Measurements from ENCODE around the gene TMEM252. TPM values are rescaled to one million over a fixed set of nuclear protein-coding genes. Genes with fewer than 3 reads are reported as not detected.

TMEM252 gene
- total RNA-seq, 3 donors from 2014 or later (not counting 1 experiment from before 2014, with no cell fraction given) = not detected

- Histone ChIP-seq H3K27me3 (ENCODE audit: control insufficient read depth, insufficient read depth, low read length) (no peaks in the 10 kb centered on the region), H3K9me3 (ENCODE audit: control insufficient read depth, insufficient read depth, low read length) (no peaks in the 10 kb centered on the region), H3K4me3 (ENCODE audit: low read length) (no peak overlapping the region), H3K27ac (ENCODE audit: low read length) (no peak overlapping the region), H3K4me1 (ENCODE audit: control insufficient read depth, insufficient read depth, low read length) (no peaks in the 10 kb centered on the region), H3K36me3 (ENCODE audit: control insufficient read depth, insufficient read depth, low read length) (no peaks in the 10 kb centered on the region)
- Mint-ChIP-seq H3K36me3 (no peaks in the 10 kb centered on the region), H3K4me1 (peaks cover under 1 to 4% of the 10 kb centered on the region in 2 donors), H3K9me3 (no peaks in the 10 kb centered on the region), H3K27me3 (ENCODE audit: low read depth in 2 of 2) (peaks cover 3 to 29% of the 10 kb centered on the region in 2 donors), H3K4me3 (no peak overlapping the region), H3K27ac (no peak overlapping the region)
- no peak for DNase-seq
- TF ChIP-seq CTCF (IDR thresholded peaks at IDR 0.05) = no peak
- ATAC-seq = no peak
- intact Hi-C loops (cut with micrococcal nuclease) = no loop called here
Measured at GRCh38 chr9:68493541-68493940, 47.1 kb downstream of the TMEM252 start.

- Histone ChIP-seq H3K36me3 (ENCODE audit: control insufficient read depth, insufficient read depth, low read length) (no peaks in the 10 kb centered on the region), H3K27ac (ENCODE audit: low read length) (no peak overlapping the region), H3K9me3 (ENCODE audit: control insufficient read depth, insufficient read depth, low read length) (no peaks in the 10 kb centered on the region), H3K4me3 (ENCODE audit: low read length) (no peak overlapping the region), H3K4me1 (ENCODE audit: control insufficient read depth, insufficient read depth, low read length) (no peaks in the 10 kb centered on the region), H3K27me3 (ENCODE audit: control insufficient read depth, insufficient read depth, low read length) (no peaks in the 10 kb centered on the region)
- Mint-ChIP-seq H3K4me3 (no peak overlapping the region), H3K27me3 (ENCODE audit: low read depth in 2 of 2) (peaks cover 7 to 29% of the 10 kb centered on the region in 2 donors), H3K27ac (no peak overlapping the region), H3K9me3 (no peaks in the 10 kb centered on the region), H3K4me1 (no peaks in the 10 kb centered on the region), H3K36me3 (no peaks in the 10 kb centered on the region)
- TF ChIP-seq CTCF (IDR thresholded peaks at IDR 0.05) = no peak
- no peak for DNase-seq
- intact Hi-C loops (cut with micrococcal nuclease) = loop anchor here (1.0 kb wide), 1 partner anchor 11 kb away; no protein-coding TSS in a partner anchor
- 82% methylated on average over 6 of the region's 6 CpGs for WGBS (ENCODE audit: insufficient coverage)
- no peak for ATAC-seq
Measured at GRCh38 chr9:68492806-68493205, 47.9 kb downstream of the TMEM252 start.

GRCh38 chr9:68489646-68490045, 51.0 kb downstream of the TMEM252 start:
- no peak overlapping the region for H3K27ac ChIP-seq (ENCODE audit: low read length)
- TF ChIP-seq CTCF (IDR thresholded peaks at IDR 0.05) = no peak
- H3K4me1 ChIP-seq (ENCODE audit: control insufficient read depth, insufficient read depth, low read length) = no peaks in the 10 kb centered on the region
- no peaks in the 10 kb centered on the region for H3K4me1 Mint-ChIP-seq
- no peak overlapping the region for H3K27ac Mint-ChIP-seq
- no peaks in the 10 kb centered on the region for H3K36me3 ChIP-seq (ENCODE audit: control insufficient read depth, insufficient read depth, low read length)
- intact Hi-C loops (cut with micrococcal nuclease) = no loop called here
- no peaks in the 10 kb centered on the region for H3K27me3 ChIP-seq (ENCODE audit: control insufficient read depth, insufficient read depth, low read length)
- 90% methylated on average over 4 of the region's 4 CpGs for WGBS (ENCODE audit: insufficient coverage)
- H3K4me3 ChIP-seq (ENCODE audit: low read length) = no peak overlapping the region
- H3K27me3 Mint-ChIP-seq (ENCODE audit: low read depth in 2 of 2) = peaks cover 10 to 20% of the 10 kb centered on the region in 2 donors
- DNase-seq (no peak), ATAC-seq (no peak)
- H3K4me3 Mint-ChIP-seq = no peak overlapping the region
- H3K9me3 ChIP-seq (ENCODE audit: control insufficient read depth, insufficient read depth, low read length) = no peaks in the 10 kb centered on the region
- H3K36me3 Mint-ChIP-seq = no peaks in the 10 kb centered on the region
- H3K9me3 Mint-ChIP-seq = peaks cover 2% of the 10 kb centered on the region in 2 donors

- H3K27me3 Mint-ChIP-seq (ENCODE audit: low read depth in 2 of 2) = peaks cover 10 to 20% of the 10 kb centered on the region in 2 donors
- no peak for TF ChIP-seq CTCF (IDR thresholded peaks at IDR 0.05)
- 67% methylated on average over 2 of the region's 2 CpGs for WGBS (ENCODE audit: insufficient coverage)
- Histone ChIP-seq H3K9me3 (ENCODE audit: control insufficient read depth, insufficient read depth, low read length) (no peaks in the 10 kb centered on the region), H3K27me3 (ENCODE audit: control insufficient read depth, insufficient read depth, low read length) (no peaks in the 10 kb centered on the region), H3K36me3 (ENCODE audit: control insufficient read depth, insufficient read depth, low read length) (no peaks in the 10 kb centered on the region), H3K4me3 (ENCODE audit: low read length) (no peak overlapping the region), H3K4me1 (ENCODE audit: control insufficient read depth, insufficient read depth, low read length) (no peaks in the 10 kb centered on the region), H3K27ac (ENCODE audit: low read length) (no peak overlapping the region)
- no peak overlapping the region for H3K4me3 Mint-ChIP-seq
- DNase-seq = no peak
- no peaks in the 10 kb centered on the region for H3K4me1 Mint-ChIP-seq
- intact Hi-C loops (cut with micrococcal nuclease) = no loop called here
- H3K36me3 Mint-ChIP-seq = no peaks in the 10 kb centered on the region
- H3K27ac Mint-ChIP-seq = no peak overlapping the region
- H3K9me3 Mint-ChIP-seq = peaks cover 2% of the 10 kb centered on the region in 2 donors
- ATAC-seq = no peak
Measured at GRCh38 chr9:68488126-68488525, 52.6 kb downstream of the TMEM252 start.
